Daoy (cell line): ENCODE data around the gene GPR85. TPM values are rescaled to one million over a fixed set of nuclear protein-coding genes. Genes with fewer than 3 reads are reported as not detected.
"Not testable (repeated sequence)": the region's sequence is repeated elsewhere in the genome, so short reads cannot be mapped to it uniquely, and the experiment has no call there.

Source experiments
- DNase-seq: peaks from one replicate; pipeline ENCODE4 v3.0.0-alpha.2; 2015; ENCODE audit warnings: low read depth
- total RNA-seq: library from RNA; depleted of rRNA; stranded (reverse); fragments of >200 nt; shearing (Covaris generic); gene quantifications from 2 replicates; pipeline ENCODE4 v1.2.3, GENCODE V29; 2014; rRNA removed

Gene GPR85
- total RNA-seq, 1 experiment from 2014 or later = 3.4 TPM

DNA sequence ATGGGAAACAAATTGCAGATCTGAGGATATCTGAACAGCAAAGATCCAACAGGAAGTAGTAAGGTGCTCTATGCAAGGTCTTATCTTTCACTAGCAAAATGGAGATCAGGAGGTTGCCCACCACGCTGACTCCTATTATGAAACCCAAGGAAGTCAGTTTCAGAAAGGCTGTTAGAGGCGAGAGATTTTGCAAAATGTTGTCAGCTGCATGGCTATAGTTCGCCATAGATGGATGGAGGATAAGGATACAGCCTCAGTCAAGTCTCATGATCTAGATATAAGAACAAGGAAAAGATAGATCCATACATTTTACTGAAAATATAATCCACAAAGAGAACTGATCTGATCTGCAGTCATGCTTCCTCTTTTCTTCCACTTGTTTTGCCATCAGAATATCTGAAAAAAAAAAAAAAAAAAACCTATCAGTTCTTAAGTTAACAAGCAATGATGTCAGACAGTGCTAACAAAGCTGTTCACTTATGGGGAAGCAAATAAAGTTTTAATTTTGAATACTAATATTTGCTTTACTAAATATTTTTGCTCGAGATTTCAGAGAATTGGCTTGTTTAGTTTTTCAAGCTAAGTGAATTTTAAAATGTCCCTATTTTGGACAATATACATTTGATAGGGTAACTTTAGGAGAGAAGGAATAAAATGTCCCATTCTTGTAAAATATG is 2.0 kb downstream of the GPR85 start:
- DNase-seq = no peak

DNA sequence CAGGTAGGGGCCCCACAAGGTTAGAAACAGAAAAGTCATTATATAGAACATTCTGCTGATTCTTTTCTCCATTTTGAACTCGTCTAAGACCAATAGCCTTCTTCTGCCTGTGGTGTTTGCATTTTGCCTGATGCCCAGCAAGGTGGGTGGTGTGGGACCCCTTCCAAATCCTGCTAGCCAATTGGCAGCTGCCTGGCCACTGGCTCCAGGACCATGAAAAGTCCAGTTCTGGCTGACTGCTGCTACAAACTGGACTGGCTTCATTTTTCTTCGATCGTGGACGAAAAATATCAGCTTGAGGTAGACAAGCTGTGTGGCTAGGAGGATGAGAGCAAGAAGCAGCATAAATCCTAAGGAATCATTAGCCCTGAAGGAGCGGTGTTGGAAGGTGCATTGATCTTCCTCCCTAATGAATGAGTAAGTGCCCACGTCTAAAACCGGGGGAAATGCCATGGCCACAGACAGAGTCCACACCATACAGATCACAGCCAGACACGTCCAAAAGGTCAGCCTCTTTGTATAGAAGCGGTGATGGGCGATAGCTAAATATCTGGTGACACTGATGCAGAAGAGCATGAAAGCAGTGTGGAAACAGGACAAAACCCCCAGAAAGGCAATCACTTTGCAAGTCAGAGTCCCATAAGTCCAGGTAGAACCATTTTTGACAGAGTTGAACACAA is 2.7 kb downstream of the GPR85 start:
- no peak for DNase-seq

DNA sequence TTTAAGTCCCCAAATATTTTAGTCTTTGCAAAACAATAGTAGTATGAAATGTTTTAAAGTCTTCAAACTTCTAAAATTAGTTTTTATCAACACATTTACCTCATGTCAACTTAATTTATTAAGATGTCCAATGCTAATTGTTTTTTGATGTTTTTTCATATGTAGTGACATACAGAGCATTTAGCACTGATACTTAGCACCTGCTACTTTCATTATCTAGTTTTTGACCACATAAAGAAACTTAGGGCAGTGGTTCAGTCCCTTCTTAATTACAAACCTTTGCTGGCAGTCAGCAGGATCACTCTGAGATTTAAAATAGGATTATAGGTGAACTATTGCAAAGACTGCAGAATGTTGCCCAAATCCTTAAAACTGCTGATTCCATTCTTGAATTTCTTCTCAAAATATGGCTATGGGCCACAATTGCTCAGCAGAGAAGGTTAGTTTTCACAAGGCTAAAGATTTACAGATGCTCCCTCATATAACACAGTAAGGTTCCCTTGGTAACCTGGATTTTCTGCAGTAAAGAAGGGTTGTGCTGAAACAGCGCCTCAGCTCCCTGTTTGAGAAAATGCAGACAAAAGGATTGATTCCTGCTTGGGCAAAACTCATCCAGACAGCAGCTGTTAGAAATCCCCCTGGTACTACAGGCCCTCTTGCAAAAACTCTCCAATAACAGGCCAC is 3.4 kb downstream of the GPR85 start:
- no peak for DNase-seq

DNA sequence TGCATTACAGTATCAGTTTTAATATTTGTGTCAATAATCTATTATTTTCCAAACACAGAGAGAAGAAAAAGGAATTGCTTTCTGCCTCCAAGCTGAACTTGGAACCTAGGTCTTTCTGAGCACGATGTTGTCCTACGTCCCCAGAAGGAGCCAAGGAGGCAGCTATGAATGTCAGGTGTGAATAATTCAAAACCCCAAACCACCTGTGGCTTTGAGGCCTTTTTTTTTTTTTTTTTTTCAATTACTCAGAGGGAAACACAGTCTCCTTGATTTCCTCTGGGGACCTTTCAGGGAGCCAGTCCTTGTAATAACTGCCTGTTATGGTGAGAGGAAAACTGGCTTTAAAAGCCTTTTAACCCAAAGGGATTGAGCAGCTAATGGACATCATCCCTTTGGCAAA is 8.3 kb downstream of the GPR85 start:
- DNase-seq = no peak

DNA sequence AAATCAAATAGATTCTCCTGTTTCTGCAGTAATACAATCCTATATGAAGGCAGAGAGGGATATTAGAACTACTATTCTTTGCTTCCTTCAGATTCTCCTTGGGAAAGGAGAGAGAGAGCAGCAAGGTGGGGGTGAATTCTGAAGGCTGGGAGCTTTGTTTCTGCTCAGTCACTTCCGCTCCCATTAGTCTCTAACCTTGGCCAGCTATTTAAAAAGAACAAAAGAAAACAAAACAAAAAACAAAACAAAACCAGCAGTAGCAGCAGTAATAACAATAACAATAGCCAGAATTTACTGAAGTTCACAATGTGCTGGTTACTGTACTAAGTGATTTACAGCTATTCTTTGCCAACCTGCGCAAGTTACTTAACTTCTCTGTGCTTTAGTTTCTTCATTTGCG is 9.9 kb downstream of the GPR85 start:
- no peak for DNase-seq

DNA sequence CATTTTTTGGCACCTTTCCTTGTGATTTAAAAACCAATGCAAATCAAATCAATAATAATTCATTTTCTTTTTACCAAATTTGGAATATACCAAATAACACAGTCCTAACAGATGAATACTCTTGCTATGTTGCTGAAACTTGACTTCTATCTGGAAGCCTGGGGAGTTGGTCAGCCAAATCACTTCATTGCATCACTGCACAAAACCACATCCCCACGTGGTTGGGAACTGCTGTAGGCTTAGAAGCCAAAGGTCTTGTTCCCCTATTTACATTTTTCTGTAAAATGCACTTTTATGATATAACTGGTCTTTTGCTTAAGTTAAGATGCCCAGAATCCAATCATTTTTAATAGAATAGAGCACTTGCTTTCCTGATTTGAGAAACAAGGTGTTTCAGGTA is 15.2 kb downstream of the GPR85 start:
- no peak for DNase-seq

DNA sequence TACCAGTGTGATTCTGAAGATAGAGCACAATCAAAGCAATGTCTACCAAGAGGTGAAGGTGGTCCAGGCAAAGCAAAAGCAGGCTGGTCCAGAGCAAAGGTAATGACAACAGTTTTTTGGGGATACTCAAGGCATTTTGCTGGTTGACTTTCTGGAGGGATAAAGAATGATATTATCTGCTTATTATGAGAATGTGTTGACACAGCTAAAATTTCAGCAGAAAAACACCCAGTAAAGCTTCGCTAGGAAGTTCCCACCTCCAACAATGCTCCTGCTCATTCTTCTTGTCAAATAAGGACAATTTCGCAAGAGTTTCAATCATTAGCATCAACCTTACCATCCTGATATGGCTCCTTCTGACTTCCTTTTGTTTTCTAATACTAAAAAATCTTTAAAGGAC is 24.1 kb downstream of the GPR85 start:
- no peak for DNase-seq

DNA sequence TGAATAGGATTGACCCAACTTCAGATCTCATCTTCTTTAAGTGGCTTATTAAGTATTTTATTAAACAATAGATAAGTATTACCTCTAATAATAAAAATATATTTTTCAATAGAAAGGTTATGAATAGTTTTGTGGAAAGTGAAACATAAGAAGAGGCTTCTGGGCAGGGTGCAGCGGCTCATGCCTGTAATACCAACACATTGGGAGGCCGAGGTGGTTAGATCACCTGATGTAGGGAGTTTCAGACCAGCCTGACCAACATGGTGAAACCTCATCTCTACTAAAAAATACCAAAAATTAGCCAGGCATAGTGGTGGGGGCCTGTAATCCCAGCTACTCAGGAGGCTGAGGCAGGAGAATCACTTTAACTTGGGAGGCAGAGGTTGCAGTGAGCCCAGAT is 26.5 kb downstream of the GPR85 start:
- DNase-seq = no peak

DNA sequence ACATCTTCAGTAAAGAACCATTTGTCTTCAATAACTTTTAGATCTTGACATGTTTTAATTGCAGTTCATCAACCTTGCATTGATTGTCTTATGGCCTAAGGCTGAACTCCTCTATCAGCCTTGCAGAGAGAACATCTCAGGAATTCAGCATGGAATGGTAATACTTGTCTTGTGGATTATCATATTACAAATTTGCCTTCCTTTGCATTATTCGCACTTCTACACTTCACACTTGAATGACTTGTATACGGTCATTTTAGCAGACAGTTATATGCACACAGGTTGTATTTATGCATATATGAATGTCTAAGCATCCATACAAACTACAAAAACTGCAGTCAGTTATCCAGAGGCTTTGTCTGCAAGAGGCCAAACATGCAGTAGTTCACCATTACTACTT is 31.7 kb downstream of the GPR85 start:
- no peak for DNase-seq

DNA sequence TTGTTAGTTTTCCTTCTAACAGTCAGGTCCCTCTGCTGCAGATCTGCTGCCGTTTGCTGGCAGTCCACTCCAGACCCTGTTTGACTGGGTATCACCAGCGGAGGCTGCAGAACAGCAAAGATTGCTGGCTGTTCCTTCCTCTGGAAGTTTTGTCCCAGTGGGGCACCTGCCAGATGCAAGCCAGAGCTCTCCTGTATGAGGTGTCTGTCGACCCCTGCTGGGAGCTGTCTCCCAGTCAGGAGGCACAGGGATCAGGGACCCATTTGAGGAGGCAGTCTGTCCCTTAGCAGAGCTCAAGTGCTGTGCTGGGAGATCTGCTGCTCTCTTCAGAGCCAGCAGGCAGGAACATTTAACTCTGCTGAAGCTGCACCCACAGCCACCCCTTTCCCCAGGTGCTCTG is 32.4 kb downstream of the GPR85 start:
- not testable (repeated sequence) for DNase-seq

DNA sequence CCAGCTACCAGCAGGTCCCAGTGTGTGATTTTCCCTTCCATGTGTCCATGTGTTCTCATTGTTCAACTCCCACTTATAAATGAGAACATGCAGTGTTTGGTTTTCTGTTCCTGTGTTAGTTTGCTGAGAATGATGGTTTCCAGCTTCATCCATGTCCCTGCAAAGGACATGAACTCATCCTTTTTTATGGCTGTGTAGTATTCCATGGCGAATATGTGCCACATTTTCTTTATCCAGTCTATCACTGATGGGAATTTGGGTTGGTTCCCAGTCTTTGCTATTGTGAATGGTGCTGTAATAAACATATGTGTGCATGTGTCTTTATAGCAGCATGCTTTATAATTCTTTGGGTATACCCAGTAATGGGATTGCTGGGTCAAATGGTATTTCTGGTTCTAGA is 37.4 kb downstream of the GPR85 start:
- not testable (repeated sequence) for DNase-seq

DNA sequence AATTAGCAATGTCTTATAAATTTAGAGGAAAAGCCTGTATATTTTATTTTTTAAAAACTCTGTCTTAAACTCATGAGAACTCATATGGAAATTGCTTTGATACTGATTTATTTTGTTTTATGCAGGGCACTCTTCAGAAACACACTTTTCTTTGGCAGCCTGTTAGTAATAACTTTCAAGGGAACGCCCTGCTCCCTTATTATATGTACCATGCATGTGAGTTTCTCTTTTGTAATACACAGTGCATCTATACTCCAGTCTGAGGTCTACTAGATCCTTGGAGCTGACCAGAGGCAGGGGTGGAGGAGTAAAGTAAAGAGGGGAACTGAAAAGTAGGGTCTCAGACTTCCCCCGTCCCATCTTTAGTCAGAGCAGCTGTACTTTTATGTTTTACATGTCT is 40.2 kb downstream of the GPR85 start:
- DNase-seq = no peak

DNA sequence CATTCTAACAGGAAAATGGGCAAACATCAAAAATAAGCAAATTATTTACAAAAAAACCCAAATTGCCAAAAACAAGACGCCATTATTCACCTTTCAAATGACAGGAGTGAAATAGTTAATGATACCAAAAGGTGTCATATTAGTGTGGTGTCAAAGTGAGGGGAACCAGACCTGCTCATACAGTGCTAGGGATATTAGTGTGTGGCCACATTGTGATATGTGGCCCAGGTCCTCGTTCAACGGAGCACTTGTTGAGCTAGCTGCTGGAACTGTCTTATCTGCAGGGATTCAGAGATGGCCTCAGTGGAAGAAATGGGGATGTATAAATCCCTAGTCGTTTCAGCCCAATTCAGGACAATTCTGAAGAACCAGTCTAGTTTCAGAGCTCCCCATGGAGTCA is 41.2 kb downstream of the GPR85 start:
- DNase-seq = no peak

DNA sequence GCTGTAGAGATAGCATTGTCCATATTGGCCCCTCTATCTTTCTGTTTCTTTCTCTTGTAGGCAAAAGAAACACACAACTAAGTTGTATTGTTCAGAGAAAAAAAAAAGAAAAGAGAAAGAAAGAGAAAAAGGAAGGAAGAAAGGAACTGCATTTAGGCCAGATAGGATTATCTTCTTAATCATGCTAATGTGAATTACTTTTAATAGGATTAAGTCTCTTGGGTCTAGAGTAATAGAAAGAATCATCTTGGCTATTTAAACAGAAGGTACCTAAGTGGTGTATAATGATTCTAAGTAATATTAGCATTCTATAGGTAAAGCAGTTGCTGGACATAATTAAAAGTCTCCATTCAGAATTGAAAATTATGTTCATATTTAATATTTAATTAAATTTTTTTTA is 42.2 kb downstream of the GPR85 start:
- DNase-seq = no peak

DNA sequence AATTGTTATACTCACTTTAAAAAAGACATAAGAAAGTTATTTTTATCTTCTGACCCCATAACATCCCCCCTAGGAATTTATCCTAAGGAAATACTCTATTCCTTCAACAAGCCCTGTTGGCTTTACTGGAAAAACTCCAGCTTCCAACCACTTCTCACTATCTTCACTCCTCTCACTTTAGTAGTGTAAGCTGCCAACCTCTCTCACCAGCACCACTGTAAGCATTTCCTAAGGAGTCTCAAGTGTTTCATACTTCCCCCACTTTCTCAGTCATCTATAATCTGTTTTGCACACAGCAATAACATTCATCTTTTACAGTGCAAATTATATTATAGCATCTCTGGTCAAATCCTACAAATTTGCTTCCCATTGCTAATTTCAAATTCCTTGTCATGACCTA is 45.8 kb downstream of the GPR85 start:
- DNase-seq = no peak

DNA sequence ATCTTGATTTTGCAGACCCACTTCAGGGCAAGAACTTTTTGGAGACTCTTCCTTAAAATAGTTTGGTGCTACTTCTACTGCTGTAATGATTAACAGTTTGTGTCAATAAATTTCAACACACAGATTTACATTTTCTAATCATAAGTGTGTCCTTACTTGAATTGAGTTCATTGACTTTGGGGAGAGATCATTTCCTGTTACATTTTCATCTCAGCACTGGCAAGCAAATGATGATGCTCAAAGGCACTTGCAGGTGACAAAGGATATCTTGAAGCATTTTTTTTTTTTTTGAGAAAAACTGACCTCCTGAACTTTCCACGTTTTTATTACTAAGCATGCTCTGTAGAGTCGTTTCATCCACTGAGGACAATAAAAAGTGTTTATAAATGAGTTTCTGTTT is 52.7 kb downstream of the GPR85 start:
- DNase-seq = no peak

Other genes starting within 250 kb of the GPR85 start
- 80.4 and 96.3 TPM in 2 replicates for gene SMIM30, start 31.7 kb upstream of the GPR85 start, total RNA-seq